HG02798 (cell line): ENCODE results near the gene SMC2.

Experiments
- ATAC-seq: cut with Tn5 transposase; IDR thresholded peaks from one replicate; pipeline ENCODE4 v1.9.1; 2021; ENCODE audit warnings: mild to moderate bottlenecking; ENCODE audit not compliant: unreplicated experiment, poor library complexity

SMC2 gene

DNA sequence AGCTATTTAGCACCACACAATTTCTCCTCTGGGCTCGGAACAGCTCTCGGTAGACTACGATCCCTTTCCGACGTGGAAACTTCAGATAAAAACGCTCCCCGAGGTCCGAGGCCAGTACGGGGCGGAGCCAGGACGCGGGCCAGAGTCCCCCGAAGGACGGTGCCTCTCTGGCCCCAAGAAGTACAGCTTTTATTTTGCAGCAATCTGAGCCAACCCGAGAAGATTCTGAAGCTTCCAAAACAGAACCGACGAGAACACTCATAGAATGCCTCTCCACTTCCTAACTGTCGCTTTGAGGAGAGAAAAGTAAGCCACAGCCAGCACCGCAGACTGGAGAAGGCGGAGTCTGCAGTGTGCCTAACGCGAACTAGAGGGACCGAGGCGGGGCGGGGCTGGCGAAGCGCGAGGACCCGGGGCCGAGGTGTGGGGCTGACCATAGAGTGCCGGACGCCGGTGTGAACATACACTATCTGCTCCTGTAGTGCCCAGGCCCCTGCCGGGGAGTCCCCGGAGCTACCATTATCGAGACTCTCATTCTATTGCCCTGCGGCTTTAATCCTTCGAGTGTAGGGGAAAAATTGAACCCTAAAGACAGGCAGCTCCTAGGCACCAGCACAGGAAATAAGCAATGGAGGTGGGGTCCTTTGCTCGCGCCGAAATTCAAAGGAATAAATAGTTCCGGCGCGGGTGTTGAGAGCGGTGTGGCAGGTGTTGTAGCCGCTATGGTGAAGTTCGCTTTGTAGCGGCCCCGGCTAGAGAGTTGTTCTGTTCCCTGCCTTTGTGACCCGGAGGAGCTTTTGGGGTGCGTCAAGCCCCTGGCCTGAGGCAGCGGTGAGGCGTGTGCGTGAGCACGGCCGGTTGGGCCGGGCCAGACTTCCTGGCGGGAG lies at the start of gene SMC2:
Gene SMC2 (plus strand): TSS at position 663 of the 887 bp plus-strand sequence. CDS start 1,076 bp downstream, outside the sequence.
- peak; percentile 90 for ATAC-seq

DNA sequence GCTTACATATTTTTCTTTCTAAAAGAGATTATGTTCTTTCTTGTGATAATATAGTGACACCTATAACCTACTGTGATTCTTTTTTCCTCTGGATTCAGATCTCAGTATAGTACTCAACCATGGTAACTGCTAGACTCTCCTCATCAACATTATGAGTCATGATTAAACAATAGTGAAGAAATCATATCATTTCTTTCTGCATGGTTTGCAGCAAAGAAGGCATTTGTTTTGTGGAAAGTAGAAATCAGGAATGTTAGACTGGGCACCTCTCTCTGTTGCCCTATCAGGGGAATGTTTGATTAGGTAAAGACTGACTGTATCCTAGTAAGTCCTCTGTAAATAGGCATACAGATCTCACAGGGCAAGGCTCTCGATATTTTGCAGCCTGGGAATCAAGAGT lies 25.6 kb upstream of the SMC2 start:
- ATAC-seq: no peak

DNA sequence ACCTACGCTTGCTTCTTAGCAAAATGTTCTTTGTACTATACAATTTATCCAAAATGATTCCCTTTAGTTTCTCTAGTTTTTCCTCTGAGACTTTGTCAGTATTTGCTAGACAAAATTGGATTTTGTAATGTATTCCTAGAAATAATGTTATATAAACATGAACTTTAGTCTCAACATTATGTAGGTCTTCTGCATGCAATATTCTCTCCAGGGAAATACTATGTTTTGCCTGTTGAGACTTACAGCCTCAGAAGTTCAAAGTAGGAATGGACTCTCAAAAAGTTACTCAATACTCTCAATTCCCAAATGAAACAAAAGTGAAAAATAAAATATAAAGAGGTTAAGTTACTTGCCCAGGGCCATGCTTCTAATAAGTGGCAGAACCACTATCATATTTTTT lies 24.8 kb upstream of the SMC2 start:
- ATAC-seq: no peak

DNA sequence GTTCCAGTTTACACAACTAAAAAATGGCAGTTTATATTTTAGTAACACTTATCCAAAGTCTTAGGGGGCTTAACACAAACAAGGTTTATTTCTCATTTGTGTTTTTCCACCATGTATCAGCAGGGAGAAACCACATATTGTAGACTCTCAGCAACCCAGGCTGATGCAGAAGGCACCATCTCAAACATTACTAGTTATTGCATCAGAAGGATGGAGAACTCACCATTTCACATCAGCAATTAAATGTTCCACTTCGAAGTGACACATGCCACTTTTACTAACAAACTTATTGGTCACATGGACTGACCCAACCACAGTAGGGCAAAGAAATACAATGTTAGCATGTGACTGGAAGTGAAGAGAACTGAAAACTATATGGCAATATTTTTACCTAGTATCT lies 22.5 kb upstream of the SMC2 start:
- ATAC-seq: no peak

DNA sequence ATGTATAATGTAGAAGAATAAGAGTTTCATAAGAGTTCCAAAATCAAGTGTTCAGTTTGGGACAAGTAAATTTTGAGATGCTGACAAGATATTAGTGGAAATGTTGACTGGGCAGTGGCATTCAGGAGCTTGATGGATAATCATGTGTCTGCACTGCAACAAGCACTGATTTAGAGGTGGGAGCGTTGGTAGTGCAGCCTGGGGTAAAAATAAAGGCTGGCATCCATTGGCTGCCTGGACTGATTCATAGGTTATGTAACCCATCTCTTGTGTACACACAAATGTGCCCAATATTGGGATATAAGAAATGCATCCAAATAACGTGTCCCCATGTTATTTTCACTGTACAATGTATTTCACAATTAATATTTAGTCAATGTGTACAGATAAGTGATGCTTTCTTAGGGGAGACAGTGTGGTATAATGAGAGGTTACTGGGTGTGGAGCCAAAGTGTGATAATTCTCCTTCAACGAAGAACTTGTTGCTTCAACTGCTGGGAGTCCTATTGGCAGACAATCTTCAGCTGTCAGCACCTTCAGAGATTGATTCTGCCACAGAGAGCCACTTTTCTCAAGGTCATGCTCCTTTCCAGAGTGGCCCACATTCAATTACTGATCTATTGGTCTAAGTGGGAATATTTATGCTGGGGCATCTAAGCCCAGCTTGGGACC lies 20.9 kb upstream of the SMC2 start:
- ATAC-seq: no peak

DNA sequence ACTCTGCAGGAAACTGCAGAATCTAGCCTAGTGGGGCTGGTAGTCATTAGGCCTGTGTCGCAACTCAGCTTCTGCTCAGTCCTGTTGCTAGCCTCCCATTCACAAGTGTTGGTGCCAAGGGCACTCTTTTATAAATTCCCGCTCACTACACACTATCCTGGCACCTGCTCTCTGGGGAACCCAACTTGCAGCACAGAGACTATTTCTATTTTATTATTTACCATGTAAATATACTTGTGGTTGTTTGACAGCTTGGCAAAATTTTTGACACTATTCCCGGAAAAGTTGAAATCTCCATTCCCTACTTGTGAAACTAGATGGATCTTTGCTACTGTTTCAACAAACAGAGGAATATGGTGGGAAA lies 20.4 kb upstream of the SMC2 start:
- no peak for ATAC-seq

DNA sequence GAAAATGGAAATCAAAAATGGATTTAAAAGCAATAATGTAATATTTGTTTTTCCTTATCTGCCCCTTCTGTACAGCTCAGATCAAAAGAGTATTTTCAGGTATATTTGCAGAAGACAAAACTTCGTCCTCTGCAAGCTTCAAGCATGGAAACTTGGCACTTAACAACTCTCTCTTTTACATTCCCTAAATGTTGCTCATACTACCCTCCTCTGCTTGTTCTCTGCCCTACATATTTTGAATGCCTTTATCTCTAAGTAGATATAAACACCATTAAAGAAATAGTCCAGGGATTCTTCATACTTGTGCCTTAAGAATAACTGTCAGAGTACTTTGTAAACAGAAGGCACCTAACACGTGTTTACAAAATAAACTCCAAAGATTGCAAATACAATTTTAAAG lies 19.2 kb upstream of the SMC2 start:
- no peak for ATAC-seq

DNA sequence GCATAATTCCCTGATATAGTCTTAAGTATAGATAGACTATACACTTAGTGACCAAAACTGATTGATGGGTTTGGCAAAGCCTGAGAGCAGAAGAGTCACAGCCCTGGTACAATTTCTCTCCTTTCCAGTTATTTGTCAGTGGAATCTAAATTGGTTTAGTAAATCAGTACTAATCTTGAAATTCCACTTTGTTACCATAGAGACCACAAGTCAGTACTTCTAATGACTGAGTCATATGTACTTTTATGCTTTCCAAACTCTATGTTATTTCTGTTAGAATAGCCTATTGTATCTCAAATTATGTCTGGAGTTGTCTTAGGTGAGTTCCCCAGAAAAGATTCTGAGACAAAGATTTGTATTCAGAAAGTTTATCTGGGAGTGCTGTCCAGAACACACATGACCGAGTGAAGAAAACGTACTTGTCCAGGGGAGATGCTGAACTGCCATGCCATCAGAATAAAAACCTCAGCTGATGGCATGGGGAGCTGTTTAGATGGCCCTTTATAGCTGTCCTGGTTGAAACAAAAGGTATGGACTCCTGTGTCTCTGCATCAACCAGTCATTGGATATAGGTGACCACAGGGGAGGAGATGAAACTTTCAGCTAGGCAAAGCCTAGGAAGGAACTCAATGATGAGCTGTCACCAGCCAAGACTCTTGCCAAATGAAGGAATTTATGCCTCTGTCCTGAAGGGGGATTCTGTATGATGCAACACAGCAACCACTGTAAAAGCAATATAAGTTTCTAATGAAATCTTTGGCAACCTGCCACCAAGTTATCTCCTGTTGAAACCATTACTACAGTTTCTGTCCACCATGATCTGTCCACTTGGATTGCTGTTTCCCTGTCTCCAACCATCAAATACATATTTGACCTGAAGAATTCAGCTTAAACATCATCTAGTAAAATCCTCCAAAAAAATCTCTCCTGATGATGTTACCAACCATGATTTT lies 18.0 kb upstream of the SMC2 start:
- no peak for ATAC-seq

DNA sequence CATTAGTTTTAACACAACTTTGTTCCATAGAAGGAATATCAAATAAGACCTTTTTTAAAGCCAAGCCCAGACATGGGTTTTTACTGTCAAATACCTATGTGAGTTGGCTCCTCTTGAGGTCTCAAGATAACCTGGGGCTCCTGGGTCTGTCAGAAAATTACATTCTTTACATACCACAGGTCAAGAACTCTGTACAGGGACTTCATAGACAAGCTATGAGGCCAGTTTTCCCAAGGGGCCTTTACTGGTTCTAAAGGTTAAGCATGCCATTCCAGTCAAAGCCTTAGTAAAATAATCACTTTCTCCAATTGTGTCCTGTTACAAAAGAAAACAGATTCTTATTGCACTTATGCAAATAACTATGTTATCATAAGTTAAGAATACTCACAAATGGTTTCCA lies 15.5 kb upstream of the SMC2 start:
- no peak for ATAC-seq

DNA sequence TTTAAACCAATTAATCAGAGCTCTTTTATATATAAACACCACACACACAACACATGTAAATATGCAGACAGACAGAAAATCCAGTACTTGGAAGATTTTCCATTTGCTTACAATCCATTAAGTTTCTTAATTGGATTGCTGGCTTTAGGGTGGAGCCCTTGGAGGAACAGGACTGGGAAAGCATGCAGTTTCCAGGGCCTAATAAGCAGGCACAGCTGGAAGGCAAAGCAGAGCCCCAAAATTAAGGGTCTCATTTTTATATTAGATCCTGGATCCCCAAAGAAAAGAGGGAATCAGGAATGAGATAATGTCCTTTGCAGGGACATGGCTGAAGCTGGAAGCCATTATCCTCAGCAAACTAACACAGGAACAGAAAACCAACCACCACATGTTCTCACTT lies 13.1 kb upstream of the SMC2 start:
- no peak for ATAC-seq

DNA sequence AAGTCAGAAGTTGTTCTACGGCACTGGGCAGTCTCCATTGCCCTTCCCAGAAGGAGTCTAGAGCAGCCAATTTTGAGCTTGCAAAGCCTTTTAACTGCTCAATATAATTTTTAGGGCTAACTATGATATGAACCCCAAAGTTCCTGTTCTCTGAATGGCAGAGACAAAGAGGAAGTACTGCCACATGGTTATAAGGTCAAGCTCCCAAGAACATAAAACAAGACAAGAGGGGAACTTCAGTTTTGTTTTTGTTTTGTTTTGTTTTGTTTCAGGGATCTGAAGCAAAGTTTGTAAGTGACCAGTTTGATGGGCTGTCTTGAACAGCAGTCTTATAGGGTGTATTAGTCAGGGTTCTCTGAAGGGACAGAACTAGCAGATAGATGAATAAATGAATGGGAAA lies 11.9 kb upstream of the SMC2 start:
- ATAC-seq: no peak

DNA sequence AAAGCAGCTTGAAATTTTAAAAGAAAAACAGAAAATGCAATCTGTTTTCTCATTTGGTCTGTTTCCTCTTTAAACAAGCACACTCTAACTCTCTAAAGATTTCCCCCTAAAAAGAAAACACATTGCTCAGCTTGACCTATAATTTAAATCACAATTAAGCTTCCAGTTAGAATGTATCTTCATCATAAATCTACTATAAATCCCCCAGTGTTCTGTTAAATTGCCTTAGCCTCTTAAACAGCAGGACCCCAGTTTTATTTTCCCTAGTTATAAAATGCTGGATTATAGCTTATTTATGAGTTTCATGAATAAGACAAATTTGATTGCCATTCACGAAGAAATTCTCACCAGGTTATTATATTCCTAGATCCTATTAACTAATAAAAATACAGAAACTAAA lies 8.6 kb upstream of the SMC2 start:
- no peak for ATAC-seq

DNA sequence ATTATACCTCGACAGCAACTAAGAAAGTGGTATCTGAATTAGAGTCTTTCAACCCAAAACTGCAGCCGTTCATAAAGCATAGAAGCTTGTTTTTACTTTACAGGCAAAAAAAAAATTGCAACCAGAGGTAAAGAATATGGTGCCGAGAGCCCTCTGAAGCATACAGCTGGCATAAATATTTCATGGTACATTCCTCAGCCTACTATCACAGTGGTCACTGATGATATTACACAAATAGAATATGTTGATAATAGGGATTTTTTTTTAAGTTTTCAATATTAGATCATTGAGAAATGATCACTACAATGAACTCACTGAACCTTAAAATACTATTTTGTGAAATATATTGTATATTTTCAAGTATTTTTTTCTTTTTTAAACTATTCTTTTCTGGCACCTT lies 6.2 kb upstream of the SMC2 start:
- no peak for ATAC-seq

DNA sequence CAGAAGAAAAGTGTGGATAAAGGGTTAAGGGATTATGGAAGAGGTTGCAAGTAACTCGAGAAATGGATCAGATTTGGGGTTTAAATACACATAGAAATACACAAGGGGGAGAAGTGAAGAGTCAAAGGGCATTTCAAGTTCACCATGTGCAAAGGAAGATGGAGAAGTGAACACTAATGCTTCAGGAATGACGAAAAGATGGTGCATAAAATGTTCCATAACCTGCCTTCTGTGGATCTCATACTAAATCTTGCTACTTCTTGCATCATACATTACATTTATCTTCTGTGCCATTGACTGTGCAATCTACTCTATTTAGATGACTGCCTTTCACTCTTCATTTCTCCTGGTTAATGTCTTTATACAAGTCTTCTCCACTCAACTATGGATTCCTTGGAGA lies 5.7 kb upstream of the SMC2 start:
- ATAC-seq: no peak

DNA sequence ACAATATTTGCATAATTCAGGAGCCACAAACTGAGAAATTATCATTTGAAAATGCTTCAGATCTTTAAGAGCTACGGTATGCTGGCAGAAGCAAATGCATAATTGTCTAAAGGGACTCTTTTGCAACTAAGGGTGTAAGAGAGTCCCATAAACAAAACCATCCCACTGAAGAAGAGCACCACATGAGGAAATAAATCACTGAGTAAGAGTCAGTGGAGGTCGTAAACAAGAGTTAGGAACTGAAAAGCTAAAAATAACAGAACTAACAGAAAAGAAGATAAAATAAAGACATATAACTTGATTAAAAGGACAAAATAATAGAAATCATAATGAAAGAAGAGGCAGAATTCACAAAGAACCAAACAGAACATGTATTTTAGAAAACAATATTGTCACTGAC lies 3.5 kb upstream of the SMC2 start:
- ATAC-seq: no peak

DNA sequence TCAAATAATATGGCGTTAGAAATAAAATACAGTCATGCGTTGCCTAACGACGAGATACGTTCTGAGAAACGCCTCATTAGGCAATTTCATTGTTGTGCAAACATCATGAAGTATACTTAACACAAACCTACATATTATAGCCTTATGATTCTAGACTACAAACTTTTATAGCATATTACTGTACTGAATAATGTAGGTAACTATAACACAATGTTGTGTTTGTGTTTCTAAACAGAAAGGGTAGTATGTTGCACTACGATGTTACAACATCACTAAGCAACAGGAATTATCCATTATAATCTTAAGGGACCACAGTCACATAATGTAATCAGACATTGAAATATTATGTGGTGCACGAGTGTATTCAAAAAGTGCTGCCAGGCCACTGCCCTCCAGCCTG lies 3.0 kb upstream of the SMC2 start:
- ATAC-seq: no peak

DNA sequence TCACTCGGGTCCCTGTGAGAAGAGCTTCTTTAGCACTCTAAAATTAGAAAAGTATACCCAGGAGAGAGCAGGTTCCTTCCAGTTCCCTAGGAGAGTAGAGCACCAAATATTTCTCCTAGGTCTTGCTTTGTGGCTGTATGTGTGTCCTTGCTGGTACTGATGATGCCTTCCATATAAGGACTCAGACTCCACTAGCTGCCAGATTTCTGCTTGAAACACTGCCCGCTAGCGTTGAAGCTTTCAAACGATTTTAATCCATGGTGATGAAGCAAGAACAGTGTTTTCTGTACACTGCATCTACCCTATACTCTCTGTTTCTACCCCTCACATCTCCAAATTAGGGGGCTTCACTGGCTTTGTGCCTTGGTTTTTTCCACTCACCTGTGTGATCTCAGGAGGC lies 2.4 kb upstream of the SMC2 start:
- peak; percentile 26 for ATAC-seq

DNA sequence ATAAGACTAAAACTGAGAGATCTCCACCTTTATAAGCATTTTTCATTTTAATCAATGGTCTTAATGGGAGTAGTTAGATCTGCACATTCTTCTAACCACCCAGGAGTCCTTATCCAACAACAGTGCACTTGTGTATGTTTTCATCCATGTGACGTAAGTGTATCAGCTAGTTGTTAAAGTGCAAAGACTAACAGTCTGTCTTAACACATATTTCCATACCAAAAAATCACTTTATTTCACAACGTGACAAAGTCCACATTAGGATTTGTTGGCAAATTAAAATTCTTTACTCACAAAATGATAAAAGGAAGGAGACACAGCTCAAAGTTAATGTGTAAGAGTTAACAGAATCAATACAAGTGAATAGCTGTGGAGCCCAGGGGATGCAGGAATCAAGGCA lies 1.9 kb upstream of the SMC2 start:
- no peak for ATAC-seq

DNA sequence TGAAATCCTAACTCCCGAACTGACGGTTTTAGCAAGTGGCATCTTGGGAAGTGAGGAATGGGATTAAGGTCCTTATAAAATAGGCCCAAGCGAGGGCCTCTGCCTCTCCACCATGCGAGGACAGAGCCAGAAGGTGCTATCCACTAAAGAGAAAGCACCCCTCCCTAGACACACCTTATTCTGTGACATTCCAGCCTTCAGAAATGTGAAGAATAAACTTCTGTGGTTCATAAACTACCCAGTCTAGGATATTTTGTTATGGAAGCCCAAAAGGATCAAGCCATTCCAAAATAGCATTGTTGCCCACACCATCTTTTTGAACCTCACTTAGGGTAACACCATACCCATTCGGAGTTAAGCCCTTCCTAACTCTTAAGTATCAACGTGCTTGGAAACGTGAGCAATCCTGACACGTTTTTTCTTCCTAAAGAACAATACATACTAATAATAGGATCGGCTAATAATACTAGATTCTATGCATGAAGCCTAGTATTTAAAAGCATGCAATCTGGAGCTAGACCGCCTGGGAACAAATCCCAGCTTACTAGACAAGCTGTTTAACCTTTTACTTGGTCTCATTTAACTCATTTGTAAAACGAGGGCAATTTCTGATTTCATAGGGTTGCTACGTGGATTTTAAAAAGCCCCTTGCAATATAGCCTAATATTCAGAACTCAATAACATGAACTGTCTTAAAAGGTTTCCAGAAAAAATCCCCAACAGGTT lies 1.1 kb upstream of the SMC2 start:
- ATAC-seq: no peak

DNA sequence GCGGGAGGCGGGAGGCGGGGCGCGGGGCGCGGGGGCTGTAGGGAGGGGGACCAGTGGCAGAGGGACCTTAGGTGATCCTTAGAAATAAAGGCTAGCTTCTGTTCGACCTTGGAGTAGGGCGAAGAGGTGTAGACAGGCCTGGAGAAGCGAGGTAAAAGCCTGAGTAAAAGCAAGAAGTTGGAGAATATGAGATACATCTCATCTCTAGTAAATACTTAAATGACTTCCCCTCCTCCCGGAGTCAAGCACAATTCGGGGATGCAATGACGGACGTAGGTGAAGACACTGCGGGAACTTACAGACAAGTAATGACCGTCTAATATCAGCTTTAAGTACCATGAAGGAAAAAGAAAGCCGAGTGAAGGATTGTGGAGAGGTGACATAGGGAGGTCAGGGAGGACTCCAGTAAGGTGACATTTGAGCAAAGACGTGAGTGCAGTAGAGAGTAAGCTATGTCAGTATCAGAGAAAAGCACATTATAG lies 466 bp downstream of the SMC2 start:
- ATAC-seq: peak; percentile 1
